DND-41 (cell line): ENCODE measurements around the gene HIBADH.
"Not testable (repeated sequence)": the region's sequence is repeated elsewhere in the genome, so short reads cannot be mapped to it uniquely, and the experiment has no call there.

Experiments used
- ATAC-seq: fragments of 200-7000 bp; cut with Tn5 transposase; 3 replicates; pipeline ENCODE4 v1.9.1; 2021; ENCODE audit warnings: low read depth; ENCODE audit not compliant: insufficient read depth
- DNase-seq: peaks from one replicate; pipeline ENCODE4 v3.0.0-alpha.2; 2020
- H2AFZ ChIP-seq: 2 replicates; pipeline ENCODE4 v1.6.0; 2012; ENCODE audit warnings: low read depth, low read length
- H3K27ac ChIP-seq: 2 replicates; pipeline ENCODE4 v1.5.1; 2012; ENCODE audit warnings: low read length, inconsistent platforms
- H3K27me3 ChIP-seq: fragments of 200-600 bp; sonication (generic); 2 replicates; pipeline ENCODE4 v1.6.0; 2012; ENCODE audit warnings: low read length, mild to moderate bottlenecking, inconsistent platforms; ENCODE audit not compliant: insufficient read depth, poor library complexity
- H3K36me3 ChIP-seq: 2 replicates; pipeline ENCODE4 v1.5.1; 2012; ENCODE audit warnings: low read length, inconsistent platforms; ENCODE audit not compliant: insufficient read depth
- H3K4me1 ChIP-seq: 2 replicates; pipeline ENCODE4 v1.5.1; 2012; ENCODE audit warnings: mild to moderate bottlenecking, low read length; ENCODE audit not compliant: insufficient read depth
- H3K4me2 ChIP-seq: 2 replicates; pipeline ENCODE4 v1.6.0; 2012; ENCODE audit warnings: mild to moderate bottlenecking, moderate library complexity, low read length, inconsistent platforms; ENCODE audit not compliant: insufficient read depth
- H3K4me3 ChIP-seq, 2 experiments: fragments of 200-600 bp in 1 of 2; shearing (Covaris generic) in 1 of 2; 2 replicates each; pipeline ENCODE4 v1.5.1; 2012 to 2016; ENCODE audit warnings: inconsistent platforms in 2 of 2, low read length in 2 of 2, mild to moderate bottlenecking in 2 of 2, low read depth in 1 of 2, moderate library complexity in 1 of 2
- H3K79me2 ChIP-seq: 2 replicates; pipeline ENCODE4 v1.6.0; 2012; ENCODE audit warnings: low read length, inconsistent platforms; ENCODE audit not compliant: insufficient read depth
- H3K9ac ChIP-seq: 2 replicates; pipeline ENCODE4 v1.6.0; 2012; ENCODE audit warnings: low read depth, mild to moderate bottlenecking, inconsistent platforms, low read length, moderate library complexity
- H3K9me3 ChIP-seq: 2 replicates; pipeline ENCODE4 v1.5.1; 2012; ENCODE audit warnings: low read length, moderate library complexity, mild to moderate bottlenecking, inconsistent platforms; ENCODE audit not compliant: insufficient read depth, severe bottlenecking
- H4K20me1 ChIP-seq: 2 replicates; pipeline ENCODE4 v1.6.0; 2012; ENCODE audit warnings: low read length; ENCODE audit not compliant: insufficient read depth
- CTCF ChIP-seq: IDR thresholded peaks from 2 replicates; pipeline ENCODE4 v1.5.1; 2012; ENCODE audit warnings: borderline replicate concordance, low read length, moderate library complexity, mild to moderate bottlenecking; ENCODE audit not compliant: poor library complexity, severe bottlenecking; ENCODE audit errors: extremely low read depth
- EZH2 ChIP-seq: IDR thresholded peaks from 3 replicates; pipeline ENCODE4 v1.6.1; 2012; ENCODE audit warnings: borderline replicate concordance, low read depth, mild to moderate bottlenecking, moderate library complexity, low read length, inconsistent platforms; ENCODE audit not compliant: severe bottlenecking

HIBADH gene

GRCh38 chr7:27514861-27515260 lies 147.8 kb downstream of the HIBADH start:
- no peak for DNase-seq
- Histone ChIP-seq H3K4me2 (no peak overlapping the region), H3K36me3 (no peaks in the 10 kb centered on the region), H3K9me3 (no peaks in the 10 kb centered on the region), H2AFZ (no peak overlapping the region), H3K4me1 (no peaks in the 10 kb centered on the region), H4K20me1 (no peaks in the 10 kb centered on the region), H3K79me2 (no peaks in the 10 kb centered on the region), H3K27ac (no peak overlapping the region), H3K27me3 (no peaks in the 10 kb centered on the region), H3K9ac (no peak overlapping the region), H3K4me3 (no peak overlapping the region)
- no peak for TF ChIP-seq CTCF
- no peak for TF ChIP-seq EZH2
- ATAC-seq = no peak

- Histone ChIP-seq H3K4me2 (no peak overlapping the region), H3K4me1 (no peaks in the 10 kb centered on the region), H3K27ac (no peak overlapping the region), H3K36me3 (no peaks in the 10 kb centered on the region), H3K27me3 (no peaks in the 10 kb centered on the region), H3K9me3 (no peaks in the 10 kb centered on the region), H3K79me2 (no peaks in the 10 kb centered on the region), H4K20me1 (no peaks in the 10 kb centered on the region), H3K4me3 (no peak overlapping the region), H2AFZ (no peak overlapping the region), H3K9ac (no peak overlapping the region)
- TF ChIP-seq CTCF (no peak), EZH2 (no peak)
- no peak for DNase-seq
- no peak for ATAC-seq
Measured at GRCh38 chr7:27513885-27514284, 148.8 kb downstream of the HIBADH start.

- H3K4me3 ChIP-seq, H3K36me3 ChIP-seq, H3K79me2 ChIP-seq, H3K4me2 ChIP-seq, H3K9me3 ChIP-seq, DNase-seq, H3K27me3 ChIP-seq, H3K27ac ChIP-seq, ATAC-seq, H3K9ac ChIP-seq, H3K4me1 ChIP-seq, H4K20me1 ChIP-seq, H2AFZ ChIP-seq: not testable (repeated sequence)
Measured at GRCh38 chr7:27511370-27511769, 151.3 kb downstream of the HIBADH start.

- Histone ChIP-seq H4K20me1 (no peaks in the 10 kb centered on the region), H2AFZ (no peak overlapping the region), H3K27ac (no peak overlapping the region), H3K27me3 (no peaks in the 10 kb centered on the region), H3K4me1 (no peaks in the 10 kb centered on the region), H3K9me3 (no peaks in the 10 kb centered on the region), H3K9ac (no peak overlapping the region), H3K36me3 (no peaks in the 10 kb centered on the region), H3K4me2 (no peak overlapping the region), H3K79me2 (no peaks in the 10 kb centered on the region), H3K4me3 (no peak overlapping the region)
- no peak for ATAC-seq
- no peak for DNase-seq
- TF ChIP-seq EZH2 (no peak), CTCF (no peak)
Measured at GRCh38 chr7:27510541-27510940, 152.1 kb downstream of the HIBADH start.

GRCh38 chr7:27501879-27502278 lies 160.8 kb downstream of the HIBADH start:
- not testable (repeated sequence) for DNase-seq, H3K9ac ChIP-seq, H3K27me3 ChIP-seq, H3K9me3 ChIP-seq, H3K27ac ChIP-seq, H3K36me3 ChIP-seq, H2AFZ ChIP-seq, H3K4me2 ChIP-seq, H3K79me2 ChIP-seq, ATAC-seq, H3K4me1 ChIP-seq, H4K20me1 ChIP-seq, H3K4me3 ChIP-seq
